GM19452 (cell line): ENCODE measurements around the gene TOR1AIP2.
A peak's percentile ranks its signal among the peaks of the same experiment; 100 is the strongest.

ENCODE experiments used
- ATAC-seq: cut with Tn5 transposase; IDR thresholded peaks from one replicate; pipeline ENCODE4 v1.9.1; 2021; ENCODE audit not compliant: unreplicated experiment

Gene TOR1AIP2

DNA sequence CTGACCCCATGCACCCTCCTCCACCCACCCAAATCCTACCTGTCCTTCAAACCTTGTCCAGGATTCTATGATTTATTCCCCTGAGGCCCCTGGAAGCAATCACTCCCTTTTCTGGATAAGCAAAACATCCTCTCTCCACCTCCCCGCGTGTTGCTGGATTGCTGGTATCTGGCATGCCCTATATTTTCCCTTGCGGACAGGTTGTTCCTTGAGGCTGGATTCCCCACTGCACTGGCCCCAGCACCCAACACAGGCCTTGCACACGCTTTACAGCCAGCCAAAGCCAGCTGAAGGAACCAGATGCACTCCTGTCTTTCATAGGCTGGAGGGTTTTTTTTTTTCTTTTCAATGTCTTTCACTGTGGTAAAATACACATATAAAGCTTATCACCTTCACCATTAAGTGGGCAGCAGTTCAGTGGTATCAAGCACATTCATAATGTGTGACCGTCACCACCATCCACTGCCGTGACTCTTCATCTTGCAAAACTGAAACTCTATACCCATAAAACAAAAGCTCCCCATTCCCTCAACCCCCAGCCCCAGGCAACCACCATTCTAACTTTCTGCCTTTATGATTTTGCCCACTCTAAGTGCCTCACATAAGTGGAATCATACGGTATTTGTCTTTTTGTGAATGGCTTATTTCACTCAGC is 50.9 kb downstream of the TOR1AIP2 start:
- no peak for ATAC-seq

DNA sequence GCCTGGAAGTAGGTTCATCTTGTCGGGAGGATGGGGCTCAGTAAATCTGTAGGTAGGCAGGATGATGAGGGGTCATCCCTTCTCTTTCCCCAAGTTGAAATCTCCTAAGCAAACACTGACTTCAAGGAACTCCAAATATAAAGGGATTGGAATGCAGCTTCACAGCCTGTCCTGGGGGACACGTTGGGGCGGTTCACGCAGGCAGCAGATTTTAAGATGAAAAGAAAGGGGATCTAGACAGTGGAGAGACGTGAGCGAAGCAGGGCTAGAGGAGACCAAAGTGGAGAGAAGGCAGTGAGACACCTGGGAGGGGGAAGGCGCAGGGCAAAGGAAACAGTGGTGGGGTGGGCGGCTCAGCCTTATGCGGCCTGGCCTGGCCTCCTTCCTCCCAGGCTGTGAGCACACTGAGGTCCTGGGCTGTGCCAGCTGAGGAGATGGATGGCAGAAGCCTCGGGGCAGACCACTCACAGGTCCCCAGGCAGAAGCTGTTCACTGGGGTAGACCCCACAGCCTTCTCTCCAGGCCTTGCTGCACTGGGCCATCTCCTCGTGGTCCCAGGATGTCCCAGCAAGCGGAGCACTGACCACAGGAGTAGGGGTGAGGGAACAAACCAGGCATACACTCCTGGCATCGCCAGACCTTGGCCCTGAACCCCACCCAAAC is 51.7 kb downstream of the TOR1AIP2 start:
- ATAC-seq = no peak

DNA sequence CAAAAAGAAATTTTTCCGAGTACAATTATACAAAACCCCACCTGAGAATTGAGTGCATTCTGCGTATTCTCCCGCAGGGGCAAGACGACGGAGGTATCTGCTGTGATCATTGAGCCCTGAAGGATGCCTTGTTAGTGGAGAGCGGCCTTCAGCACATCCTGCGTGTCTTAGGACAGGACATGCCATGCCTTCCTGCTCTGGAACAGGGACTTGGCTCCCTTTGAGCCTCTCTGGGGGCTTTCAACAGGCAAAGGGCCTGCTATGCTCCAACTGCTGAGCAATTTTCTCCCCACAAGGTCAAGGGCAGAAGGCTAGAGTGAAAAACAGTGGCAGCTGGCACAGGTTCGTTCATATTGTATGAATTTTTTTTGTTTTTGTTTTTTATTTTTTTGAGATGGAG is 52.4 kb downstream of the TOR1AIP2 start:
- no peak for ATAC-seq

DNA sequence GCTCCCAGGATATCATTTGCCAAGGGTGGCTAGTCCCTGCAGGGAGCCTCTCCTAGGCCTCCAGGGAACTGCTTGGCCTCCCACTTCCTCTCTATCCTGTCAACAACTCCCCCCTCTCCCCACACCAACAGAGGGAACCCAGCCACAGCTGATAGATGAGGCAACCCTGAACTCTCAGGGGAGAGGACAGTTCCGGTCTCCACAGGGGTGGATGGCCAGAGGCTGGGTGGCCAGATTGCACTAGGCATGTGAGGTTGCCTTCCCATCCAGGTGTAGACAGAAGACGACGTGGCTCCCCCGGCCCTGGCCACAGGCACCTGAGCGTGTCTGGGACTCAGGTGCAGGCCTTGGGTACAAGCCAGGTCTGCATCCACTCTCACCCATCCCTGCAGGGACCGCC is 53.3 kb downstream of the TOR1AIP2 start:
- no peak for ATAC-seq

DNA sequence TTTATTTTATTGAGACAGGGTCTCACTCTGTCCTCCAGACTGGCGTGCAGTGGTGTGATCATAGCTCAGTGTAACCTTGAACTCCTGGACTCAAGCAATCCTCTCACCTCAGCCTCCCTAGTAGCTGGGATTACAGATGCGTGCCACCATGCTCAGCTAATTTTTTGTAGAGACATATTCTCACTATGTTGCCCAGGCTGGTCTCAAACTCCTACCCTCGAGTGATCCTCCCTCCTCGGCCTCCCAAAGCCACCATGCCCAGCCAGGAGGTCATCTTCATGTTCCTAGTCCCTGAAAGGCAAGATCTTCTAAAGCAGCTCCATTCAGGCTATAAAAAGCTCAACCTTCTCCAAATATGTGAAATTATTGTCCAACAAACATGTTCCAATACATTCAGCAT is 53.9 kb downstream of the TOR1AIP2 start:
- no peak for ATAC-seq

DNA sequence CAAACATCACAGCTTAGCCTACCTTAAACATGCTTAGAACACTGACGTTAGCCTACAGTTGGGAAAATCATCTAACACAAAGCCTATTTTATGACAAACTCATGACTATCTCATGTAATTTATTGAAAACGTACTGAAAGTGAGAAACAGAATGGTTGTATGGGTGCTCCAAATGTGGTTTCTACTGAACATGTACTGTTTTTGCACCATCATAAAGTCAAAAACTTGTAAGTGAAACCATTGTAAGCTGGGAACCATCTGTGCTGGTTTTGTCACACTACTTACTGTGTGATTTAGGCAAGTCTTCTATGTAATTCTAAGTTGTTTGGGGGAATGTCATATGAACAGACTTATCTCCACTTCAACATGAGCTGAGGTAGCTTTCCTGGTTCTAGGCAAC is 55.5 kb downstream of the TOR1AIP2 start:
- no peak for ATAC-seq

DNA sequence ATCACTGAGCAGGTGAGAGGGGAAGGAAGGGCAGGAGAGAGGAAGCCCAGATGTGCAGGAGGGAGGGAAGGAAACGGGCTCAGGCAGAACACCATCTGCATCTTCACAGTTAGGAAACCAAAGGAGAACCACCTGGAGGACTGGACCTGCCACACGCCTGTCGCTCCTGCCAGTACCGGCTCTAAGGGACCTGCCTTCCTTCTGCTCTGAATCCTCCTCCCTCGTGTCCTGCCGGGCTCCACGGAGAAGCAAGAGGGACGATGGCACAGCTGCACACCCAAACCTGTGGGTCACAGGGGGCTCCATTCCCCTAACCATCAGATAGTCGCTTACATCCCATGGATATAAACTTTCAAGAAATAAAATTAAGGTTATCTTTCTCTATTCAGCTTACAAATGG is 56.1 kb downstream of the TOR1AIP2 start:
- ATAC-seq = no peak

DNA sequence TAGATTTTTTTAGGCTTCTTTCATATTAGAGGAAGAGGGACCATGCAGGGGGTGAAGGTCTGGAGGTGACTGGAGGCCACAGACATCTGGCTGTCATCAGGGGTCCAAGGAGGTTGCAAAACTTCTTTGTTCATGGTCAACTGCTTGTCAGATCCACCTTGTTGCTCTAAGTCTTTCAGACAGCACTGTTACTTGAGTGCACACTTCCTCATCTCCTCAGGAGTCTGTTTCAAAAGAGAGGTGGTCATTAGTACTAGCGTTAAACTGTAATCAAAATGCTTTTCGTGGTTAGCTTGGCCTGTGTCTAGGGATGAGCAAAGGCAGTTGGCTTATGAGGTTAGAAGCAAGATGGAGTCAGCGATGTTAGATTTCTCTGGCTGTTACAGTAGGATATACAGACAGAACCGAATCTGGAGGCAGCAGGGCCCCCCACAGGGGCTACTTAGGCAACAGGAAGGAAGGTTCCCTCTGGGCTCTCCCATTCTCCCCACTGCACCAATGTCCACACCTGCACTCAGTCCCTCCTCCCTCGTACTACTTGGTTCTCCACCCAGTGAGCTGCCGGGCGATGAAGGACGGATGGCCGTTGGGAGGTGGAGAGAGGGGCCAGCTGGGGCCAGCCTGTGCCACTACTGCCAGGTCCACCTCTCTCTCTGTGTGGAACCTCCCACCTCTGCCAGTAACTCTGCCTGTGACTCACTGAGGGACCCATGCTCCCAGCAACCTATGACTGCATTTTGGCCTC is 57.2 kb downstream of the TOR1AIP2 start:
- no peak for ATAC-seq

DNA sequence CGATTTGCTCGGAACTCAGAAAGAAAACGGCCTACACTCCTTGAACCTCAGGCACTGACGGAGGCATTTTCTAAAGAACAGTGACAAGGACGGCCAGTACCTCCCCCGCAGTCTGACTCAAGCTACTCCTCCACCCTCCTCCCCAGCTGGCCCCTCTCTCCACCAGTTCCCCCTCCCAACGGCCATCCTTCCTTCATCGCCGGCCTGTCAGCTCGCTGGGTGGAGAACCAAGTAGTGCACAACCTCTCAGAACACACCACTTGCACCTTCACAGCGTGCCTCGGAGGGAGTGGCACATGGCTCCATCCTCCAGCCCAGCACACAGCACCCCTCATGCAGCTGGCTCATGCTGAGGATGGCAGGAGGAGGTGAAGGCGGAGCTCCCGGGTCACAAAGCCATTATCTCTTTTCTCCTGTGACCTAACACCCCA is 58.8 kb downstream of the TOR1AIP2 start:
- ATAC-seq = no peak

DNA sequence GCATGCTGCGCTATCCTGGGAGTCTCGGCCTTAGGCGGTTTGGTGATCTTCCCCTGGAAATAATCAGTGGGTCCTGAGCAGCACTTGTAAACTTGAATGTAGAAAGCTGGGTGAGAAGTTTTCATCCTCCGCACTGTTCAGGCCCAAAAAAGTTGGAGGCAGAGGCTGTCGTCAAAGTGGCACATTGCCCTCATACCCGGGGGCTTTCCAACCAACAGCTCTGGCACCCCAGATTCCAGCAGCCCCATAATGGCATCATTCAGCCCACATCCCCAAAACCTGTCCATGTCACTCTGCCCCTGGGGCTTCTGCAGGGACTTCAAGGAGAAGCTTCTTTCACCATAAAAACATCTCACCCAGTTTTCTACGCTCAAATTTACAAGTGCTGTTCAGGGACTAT is 59.3 kb downstream of the TOR1AIP2 start:
- no peak for ATAC-seq

DNA sequence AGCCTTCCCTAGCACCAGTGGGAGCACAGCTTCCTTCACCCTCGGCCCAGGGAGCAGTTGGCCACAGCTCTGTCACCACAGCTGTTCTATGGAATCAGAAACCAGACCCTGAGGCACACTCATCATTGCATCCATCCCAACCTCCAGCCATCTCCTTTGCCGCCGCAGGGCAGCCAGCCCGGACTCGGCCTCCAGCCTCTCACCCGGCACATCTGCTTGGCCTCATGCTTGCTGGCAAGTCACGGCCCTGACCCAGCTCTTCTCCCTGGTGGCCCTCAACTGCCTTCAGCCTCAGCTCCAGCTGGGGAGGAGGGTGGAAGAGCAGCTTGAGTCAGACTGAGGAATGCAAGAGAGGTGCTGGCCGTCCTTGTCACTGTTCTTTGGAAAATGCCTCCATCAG is 59.8 kb downstream of the TOR1AIP2 start:
- no peak for ATAC-seq

DNA sequence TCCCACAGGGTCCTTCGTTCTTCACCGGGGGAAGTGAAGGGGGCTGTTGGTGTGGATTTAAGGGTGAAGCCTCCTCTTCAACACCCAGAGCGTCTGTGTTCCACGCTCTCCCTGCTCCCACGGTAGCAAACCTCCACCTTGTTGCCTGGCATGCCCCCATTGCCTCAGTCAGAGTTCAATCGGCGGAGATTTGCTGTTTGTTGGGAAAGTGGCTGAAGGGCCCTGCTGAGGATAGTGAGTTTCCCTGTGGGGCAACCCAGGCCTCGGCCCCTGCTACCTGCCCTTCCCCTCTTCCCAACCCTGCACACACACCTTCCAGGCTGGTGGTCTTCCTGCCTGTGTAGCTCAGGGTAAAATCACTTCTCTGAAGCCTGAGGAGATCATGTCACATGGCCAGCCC is 60.5 kb downstream of the TOR1AIP2 start:
- no peak for ATAC-seq

DNA sequence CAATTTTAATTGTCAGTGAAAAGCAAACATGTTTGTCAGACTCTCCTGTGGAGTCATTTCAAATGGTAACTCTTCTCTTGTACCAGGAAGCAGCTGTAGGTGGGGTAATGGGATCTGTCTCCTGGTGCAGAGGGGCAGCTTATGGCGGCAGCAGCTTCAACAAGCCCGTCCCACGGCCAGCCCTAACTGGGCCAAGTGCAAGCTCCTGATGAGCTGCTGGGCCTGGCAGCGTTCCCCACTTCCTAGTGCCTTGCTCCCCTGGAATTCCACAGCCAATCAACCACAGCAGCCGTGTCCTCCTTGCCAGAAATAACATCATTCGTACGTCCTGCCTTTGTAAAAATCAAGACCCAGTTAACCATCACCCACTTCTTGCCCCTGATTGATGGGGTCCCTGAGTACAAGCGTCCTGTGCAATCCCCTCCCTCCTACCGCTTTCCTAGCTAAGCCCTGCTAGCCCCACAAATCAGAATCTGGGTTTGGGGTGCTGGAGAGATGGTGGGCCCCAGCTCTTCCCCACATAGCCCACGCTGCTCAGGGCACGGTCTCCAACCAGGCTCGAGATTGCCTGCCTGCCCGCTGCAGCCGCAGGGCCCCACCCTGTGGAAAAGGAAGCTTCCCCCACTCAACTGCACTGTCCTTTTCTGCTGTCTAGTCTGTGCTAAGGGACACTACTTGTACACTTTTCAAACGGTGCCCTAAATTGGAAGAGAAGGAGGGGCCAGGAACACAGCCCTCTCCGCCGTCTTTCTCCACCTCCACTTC is 61.2 kb downstream of the TOR1AIP2 start:
- no peak for ATAC-seq

DNA sequence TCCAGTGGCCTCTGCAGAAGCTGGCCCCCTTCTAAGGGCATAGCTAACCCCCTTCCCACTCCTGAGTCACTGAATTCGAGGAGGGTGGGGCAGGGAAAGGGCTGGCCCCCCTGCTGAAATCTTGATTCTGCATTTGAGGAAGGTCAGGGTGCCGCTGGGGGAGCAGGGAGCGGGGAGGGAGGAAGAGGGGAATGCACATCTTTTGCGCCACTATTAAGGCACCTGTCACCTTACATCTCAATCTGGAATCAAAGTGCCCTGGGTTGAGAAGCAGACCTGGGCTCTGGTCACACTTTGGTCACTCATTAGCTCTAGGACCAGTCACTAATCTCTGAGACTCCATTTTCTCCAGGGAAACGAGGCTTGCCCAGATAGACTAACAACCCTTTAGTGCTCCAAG is 62.0 kb downstream of the TOR1AIP2 start:
- ATAC-seq = no peak

DNA sequence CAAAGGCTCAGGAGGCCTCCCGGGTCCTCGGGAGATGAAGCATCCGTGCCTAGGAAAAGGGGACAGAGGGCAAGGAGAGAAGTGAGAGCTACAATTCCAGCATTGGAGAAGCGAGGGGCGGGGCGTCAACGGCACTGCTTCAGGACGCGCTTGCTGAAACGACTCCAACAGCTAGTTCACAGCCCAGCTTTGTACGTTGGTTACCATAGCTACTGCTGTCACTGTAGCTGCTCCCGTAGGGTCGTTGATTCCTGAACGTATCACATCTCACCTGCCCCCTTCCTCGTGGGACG is 63.1 kb downstream of the TOR1AIP2 start:
- ATAC-seq = no peak

DNA sequence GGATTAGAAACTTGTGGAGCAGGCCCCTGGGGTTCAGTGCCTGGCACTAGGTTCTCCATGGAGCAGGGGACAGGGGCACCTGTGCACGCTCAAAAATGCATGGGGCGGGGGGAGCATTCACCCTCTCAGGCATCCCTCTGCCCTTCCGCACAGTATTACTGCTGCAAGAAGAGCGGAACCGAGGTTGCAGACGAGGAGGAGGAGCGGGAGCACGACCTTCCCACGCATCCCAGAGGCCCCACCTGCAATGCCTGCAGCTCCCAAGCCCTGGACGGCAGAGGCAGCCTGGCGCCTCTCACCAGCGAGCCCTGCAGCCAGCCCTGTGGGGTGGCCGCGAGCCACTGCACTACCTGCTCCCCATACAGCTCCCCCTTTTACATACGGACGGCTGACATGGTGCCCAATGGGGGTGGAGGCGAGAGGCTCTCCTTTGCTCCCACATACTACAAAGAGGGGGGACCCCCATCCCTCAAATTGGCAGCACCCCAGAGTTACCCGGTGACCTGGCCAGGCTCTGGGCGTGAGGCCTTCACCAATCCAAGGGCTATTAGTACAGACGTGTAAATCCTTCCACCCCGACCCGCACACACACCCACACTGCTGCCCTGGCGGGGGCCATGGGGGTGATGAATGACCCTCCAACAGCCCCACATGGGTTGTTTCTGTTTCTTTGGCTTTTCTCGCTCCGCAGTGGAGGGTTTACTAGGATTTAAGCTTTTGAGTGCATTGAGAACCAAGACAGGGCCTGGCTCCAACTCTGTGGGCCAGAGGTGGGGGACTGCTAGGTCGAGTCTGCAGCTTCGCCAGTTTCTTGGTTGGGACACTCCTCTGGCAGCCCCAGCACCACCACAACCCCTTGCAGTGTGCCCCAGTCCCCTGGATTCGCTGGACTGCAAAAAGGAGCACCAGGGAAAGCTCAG is 63.7 kb downstream of the TOR1AIP2 start:
- no peak for ATAC-seq

DNA sequence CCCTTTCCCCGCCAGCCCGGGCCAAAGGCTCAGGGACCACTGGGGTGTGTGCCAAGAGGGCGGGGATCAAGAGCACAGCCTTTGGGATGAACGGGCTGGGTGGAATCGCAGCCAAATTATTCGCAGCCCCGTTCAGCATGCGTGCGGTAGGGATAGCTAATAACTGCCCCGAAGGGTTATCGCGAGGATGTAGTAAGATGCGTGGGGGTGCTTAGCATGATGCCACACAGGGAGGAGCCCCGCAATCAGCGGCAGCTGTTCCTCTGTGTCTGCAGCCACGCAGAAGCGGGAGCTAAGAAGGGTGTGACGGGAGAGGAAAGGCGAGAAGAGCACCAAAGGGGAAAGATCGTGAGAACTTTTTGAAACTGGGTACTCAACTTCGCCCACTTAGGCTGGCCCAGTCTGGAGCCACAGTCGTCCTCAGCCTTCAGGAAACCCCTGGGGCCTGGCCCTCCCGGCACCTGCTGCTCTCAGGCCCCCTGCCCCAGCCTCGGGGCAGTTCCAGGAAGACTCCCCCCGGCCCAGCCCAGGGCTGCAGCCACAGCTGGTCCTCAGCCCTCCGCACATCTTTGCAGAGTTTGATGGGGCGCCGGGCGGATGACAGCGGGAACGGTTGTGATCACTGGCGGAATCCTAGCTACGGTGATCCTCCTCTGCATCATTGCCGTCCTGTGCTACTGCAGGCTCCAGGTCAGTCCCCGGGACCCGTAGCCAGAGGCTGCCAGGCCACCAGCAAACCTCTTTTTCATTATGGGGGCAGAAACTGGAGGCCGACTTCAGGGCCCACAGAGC is 64.9 kb downstream of the TOR1AIP2 start:
- ATAC-seq = no peak

DNA sequence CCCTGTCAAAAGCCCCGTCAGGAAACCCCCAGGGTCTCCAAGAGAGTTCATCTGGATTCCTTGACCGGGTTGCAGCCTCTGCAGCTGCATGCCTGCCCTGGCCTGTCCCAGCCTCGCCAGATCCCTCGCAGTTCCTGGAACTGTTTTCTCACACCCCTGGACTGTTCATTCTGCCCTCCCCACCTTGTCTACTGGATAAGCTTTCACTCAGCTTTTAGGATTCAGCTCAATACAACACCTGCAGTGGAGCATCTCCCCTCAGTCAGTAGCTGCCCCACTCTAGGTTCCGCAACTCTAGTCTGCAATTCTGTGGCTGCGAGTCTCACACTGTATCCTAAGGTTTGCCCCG is 67.3 kb downstream of the TOR1AIP2 start:
- ATAC-seq = no peak

DNA sequence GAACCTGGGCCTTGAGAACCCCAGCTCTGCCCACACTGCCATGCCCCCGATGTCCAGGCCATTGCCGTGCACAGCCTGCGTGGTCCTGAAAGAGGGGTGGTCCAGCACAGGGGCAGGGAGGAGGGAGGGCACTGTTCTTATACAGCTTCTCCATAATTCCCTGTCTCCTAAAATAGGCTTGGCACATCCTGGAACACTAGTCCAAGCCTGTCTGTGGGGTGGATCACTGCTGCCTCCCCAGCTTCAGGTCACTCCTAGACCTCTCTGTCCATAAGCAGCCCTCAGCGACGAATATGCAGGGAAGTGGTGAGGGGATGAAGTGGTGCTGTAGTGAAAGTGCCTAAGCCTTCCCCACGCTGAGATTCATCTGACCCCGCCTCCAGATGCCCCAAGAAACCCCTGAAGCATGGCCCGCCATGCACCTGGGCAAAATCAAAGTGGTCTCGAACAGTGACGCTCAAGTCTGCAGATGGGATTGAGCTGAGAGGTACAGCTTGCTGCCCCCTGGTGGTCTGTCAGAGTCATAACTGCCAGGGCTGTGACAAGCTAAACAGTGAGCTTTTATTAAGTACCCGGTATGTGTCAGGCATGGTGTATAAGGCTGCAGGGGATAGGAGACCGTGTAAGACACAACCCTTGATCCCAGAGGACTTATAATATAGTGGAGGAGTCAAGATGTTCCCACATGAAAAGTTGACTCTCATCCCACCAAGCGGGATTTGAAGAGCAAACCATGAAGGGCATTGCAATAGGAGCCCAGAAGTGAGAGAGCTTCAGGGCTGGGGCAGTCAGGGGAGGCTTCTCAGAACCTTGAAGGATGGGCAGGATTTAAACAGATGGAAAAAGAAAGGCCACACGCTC is 67.9 kb downstream of the TOR1AIP2 start:
- ATAC-seq = peak; percentile 72
